ENCODE results near the gene FOSB. TPM values are rescaled to one million over a fixed set of nuclear protein-coding genes. Genes with fewer than 3 reads are reported as not detected.
A peak's percentile ranks its signal among the peaks of the same experiment; 100 is the strongest.

The FOSB gene
- polyA plus RNA-seq, 1 donor from 2014 or later = 2.1 TPM

- TF ChIP-seq RAD21 (conservative IDR thresholded peaks at IDR 0.05) = no peak
- TF ChIP-seq TAF1 (IDR thresholded peaks at IDR 0.05; ENCODE audit: low read depth) = peak; percentile 10
- no peak for TF ChIP-seq EZH2 (IDR thresholded peaks at IDR 0.05; ENCODE audit: borderline replicate concordance, insufficient read depth, low read length, poor library complexity, severe bottlenecking)
- TF ChIP-seq POLR2AphosphoS5 (IDR thresholded peaks at IDR 0.05) = no peak
- Histone ChIP-seq H3K4me2 (ENCODE audit: low read length) (peak overlapping the region; percentile 52), H3K27ac (ENCODE audit: low read length) (peak overlapping the region; percentile 66), H3K79me2 (replicated peaks; ENCODE audit: insufficient read depth, low read length) (peaks cover 4% of the 10 kb centered on the region), H3K9me2 (ENCODE audit: insufficient read depth, low read length) (no peaks in the 10 kb centered on the region), H3K4me3 (ENCODE audit: low read length) (peak overlapping the region; percentile 84), H3K36me3 (ENCODE audit: insufficient read depth, low read length) (no peaks in the 10 kb centered on the region), H2AFZ (ENCODE audit: low read depth, low read length) (peak overlapping the region; percentile 66), H3F3A (ENCODE audit: insufficient read depth, low read length, poor library complexity, severe bottlenecking) (no peaks in the 10 kb centered on the region), H3K27me3 (ENCODE audit: insufficient read depth, low read depth, low read length) (peaks cover 4% of the 10 kb centered on the region), H3K9ac (ENCODE audit: low read length) (peak overlapping the region; percentile 73), H3K9me3 (ENCODE audit: low read length) (no peaks in the 10 kb centered on the region), H4K20me1 (ENCODE audit: insufficient read depth) (no peaks in the 10 kb centered on the region)
Measured at GRCh38 chr19:45423033-45423588, 44.7 kb upstream of the FOSB start.

GRCh38 chr19:45423589-45424190, 44.1 kb upstream of the FOSB start, which contains the start of gene ERCC1:
ERCC1 (minus strand) TSS chr19:45423917; CDS start chr19:45423374, 543 bp downstream.
- H3K27ac ChIP-seq (ENCODE audit: low read length) = peak within 1 kb of the TSS; percentile 66
- H3F3A ChIP-seq (ENCODE audit: insufficient read depth, low read length, poor library complexity, severe bottlenecking) = no peaks in the 10 kb centered on the region
- H3K79me2 ChIP-seq (replicated peaks; ENCODE audit: insufficient read depth, low read length) = peaks cover 4% of the 10 kb centered on the region
- peak within 1 kb of the TSS; percentile 52 for H3K4me2 ChIP-seq (ENCODE audit: low read length)
- no peaks in the 10 kb centered on the region for H3K36me3 ChIP-seq (ENCODE audit: insufficient read depth, low read length)
- H2AFZ ChIP-seq (ENCODE audit: low read depth, low read length) = peak within 1 kb of the TSS; percentile 66
- H4K20me1 ChIP-seq (ENCODE audit: insufficient read depth) = no peaks in the 10 kb centered on the region
- H3K9me3 ChIP-seq (ENCODE audit: low read length) = no peaks in the 10 kb centered on the region
- H3K4me3 ChIP-seq (ENCODE audit: low read length) = peak within 1 kb of the TSS; percentile 84
- no peaks in the 10 kb centered on the region for H3K9me2 ChIP-seq (ENCODE audit: insufficient read depth, low read length)
- no peak for TF ChIP-seq EZH2 (IDR thresholded peaks at IDR 0.05; ENCODE audit: borderline replicate concordance, insufficient read depth, low read length, poor library complexity, severe bottlenecking)
- TF ChIP-seq, protein P1, sequence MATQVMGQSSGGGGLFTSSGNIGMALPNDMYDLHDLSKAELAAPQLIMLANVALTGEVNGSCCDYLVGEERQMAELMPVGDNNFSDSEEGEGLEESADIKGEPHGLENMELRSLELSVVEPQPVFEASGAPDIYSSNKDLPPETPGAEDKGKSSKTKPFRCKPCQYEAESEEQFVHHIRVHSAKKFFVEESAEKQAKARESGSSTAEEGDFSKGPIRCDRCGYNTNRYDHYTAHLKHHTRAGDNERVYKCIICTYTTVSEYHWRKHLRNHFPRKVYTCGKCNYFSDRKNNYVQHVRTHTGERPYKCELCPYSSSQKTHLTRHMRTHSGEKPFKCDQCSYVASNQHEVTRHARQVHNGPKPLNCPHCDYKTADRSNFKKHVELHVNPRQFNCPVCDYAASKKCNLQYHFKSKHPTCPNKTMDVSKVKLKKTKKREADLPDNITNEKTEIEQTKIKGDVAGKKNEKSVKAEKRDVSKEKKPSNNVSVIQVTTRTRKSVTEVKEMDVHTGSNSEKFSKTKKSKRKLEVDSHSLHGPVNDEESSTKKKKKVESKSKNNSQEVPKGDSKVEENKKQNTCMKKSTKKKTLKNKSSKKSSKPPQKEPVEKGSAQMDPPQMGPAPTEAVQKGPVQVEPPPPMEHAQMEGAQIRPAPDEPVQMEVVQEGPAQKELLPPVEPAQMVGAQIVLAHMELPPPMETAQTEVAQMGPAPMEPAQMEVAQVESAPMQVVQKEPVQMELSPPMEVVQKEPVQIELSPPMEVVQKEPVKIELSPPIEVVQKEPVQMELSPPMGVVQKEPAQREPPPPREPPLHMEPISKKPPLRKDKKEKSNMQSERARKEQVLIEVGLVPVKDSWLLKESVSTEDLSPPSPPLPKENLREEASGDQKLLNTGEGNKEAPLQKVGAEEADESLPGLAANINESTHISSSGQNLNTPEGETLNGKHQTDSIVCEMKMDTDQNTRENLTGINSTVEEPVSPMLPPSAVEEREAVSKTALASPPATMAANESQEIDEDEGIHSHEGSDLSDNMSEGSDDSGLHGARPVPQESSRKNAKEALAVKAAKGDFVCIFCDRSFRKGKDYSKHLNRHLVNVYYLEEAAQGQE (IDR thresholded peaks at IDR 0.05; ENCODE audit: borderline replicate concordance) = peak; percentile 62
- peak; percentile 24 for TF ChIP-seq SMC3 (conservative IDR thresholded peaks at IDR 0.05; ENCODE audit: poor library complexity)
- peak; percentile 88 for TF ChIP-seq MXI1 (conservative IDR thresholded peaks at IDR 0.05; ENCODE audit: poor library complexity, severe bottlenecking)
- peak; percentile 10 for TF ChIP-seq RAD21 (conservative IDR thresholded peaks at IDR 0.05)
- TF ChIP-seq POLR2AphosphoS5 (IDR thresholded peaks at IDR 0.05) = peak; percentile 74
- peak within 1 kb of the TSS; percentile 73 for H3K9ac ChIP-seq (ENCODE audit: low read length)
- peaks cover 10% of the 10 kb centered on the region for H3K27me3 ChIP-seq (ENCODE audit: insufficient read depth, low read depth, low read length)
